HG03457 (cell line): ENCODE measurements around the gene AFF2.
"Not testable (repeated sequence)": the region's sequence is repeated elsewhere in the genome, so short reads cannot be mapped to it uniquely, and the experiment has no call there.

Experiments used
- ATAC-seq: cut with Tn5 transposase; IDR thresholded peaks from one replicate; pipeline ENCODE4 v1.9.1; 2021; ENCODE audit warnings: moderate number of reproducible peaks; ENCODE audit not compliant: unreplicated experiment

The AFF2 gene

DNA sequence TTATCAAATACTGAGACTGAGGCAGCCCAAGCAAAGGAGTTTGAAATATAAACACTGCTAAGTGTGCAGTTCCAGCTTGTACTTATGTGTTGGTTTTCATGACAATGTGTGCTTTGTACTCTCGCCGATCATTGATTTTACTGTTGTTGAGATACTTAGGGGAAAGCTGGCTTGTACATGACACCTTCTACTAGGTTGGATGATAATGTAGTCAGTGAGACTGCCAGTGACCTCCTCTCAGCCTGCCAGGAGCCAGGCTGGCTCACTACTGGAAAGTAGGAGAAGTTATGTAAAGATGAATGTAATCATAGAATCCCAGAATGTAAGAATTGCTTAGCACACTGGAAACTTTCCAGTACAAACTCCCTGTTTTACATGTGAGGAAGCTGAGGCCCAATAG, 132.0 kb downstream of the AFF2 start:
- ATAC-seq: no peak

DNA sequence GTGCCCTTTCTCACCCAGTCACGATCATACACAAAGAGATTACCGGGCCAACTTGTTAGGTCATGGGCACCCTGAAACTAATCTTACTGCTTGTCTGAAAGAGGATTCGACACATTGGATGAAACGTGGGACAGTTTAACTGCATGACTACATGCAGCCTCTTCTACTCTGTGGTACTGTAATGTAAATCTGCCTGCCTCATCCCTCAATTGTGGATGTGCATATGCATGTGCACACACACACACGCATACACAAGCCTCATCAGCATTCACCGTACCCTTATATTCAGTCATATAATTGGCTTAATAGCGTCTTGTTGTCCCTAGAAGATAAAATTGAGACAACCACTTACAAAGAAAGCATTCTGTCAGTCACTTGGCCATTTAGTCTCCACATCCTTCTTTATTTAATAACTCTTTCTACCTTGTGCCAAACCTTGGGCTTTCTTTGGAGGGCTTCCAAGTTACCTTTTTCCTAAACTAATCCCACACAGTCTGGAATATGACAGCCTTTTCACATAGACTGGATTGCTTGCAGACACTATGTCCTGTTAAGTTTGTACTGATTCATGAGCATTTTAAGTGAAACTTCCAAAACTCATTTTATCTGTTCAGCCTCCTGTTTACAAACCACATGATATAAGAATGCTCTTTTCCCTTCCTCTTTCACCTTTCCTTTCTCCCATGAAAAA, 132.9 kb downstream of the AFF2 start:
- no peak for ATAC-seq

DNA sequence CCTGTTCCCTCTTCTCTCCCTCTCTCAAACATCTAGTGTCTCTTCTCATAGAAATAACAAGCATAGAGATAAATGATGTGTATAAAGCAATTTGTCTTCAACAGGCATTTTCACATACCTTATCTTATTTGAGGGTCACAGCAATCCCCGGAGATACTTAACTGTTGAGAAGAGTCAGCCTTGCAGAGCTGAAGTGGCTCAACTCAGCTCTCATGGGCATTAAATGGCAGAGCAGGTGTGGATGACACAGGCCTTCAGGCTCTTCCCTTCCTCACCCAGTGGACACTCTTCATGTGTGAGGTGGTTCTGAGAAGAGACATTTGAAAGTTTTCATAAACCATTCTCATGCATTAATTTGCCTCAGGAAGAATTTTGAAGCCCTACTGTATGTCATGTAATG, 134.2 kb downstream of the AFF2 start:
- no peak for ATAC-seq

DNA sequence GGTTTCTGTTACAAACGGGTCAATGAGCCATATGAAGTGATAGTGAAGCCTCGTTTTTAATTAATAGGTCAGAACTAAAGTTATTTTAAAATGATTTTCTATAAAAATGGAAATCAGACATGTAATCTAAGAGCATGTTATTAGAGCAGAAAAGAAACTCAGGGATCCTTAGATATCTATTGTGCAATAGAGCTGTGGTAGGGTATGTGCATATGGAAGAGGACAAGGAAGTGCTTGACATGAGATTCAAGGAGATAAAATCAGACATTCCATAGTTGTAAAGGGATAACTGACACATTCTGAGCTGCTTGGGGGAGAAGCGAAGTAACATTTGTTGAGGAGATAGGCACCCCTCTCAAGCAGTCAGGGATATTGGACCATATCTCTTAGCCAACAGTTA, 143.0 kb downstream of the AFF2 start:
- no peak for ATAC-seq

DNA sequence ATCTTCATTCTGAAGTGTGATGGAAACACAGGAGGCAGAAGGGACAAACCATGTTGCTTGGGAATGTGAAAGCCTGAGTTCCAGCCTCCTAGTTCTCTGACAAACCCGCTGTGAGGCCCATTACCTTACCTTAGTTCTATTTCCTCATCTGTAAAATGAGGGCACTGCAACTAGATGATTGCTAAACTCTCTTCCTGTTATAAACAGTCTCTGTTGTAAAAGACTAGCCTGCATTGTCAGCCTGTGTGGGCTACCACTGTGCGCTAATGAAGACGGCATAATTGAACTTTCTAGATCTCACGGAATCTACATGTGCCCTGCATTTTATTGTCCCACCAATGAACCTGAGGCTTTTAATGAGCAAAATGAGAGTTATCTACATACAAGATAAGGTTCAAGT, 147.2 kb downstream of the AFF2 start:
- ATAC-seq: no peak

DNA sequence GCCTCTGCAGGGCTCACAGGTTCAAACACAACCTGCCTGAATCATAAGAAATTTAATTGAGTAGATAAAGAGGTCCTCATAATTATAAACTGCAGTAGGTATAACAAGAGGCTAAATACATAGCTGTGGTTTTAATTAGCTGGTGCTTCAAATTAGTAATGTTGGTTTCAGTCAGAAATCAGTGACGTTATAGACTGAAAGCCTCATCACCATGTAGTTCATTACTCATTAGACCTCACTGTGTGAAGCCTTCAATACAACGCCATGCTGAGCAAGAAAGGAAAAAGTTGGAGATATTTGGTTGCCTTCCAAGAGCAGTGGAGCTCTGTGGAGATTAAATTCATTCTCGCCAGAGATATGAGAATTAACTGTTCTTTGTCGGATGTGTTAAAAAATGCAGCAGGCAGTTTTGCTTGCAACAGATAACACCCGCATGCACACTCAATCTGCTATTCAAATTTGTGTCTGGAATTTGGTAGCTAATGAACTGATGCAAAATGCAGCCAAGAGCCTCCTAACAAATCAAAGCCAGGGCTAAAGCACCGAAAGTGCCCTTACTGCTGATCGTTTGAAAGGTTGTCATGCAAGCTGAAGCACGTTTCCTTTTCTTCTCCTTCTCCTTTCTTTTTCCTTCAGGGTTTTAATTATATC, 148.9 kb downstream of the AFF2 start:
- ATAC-seq: no peak

DNA sequence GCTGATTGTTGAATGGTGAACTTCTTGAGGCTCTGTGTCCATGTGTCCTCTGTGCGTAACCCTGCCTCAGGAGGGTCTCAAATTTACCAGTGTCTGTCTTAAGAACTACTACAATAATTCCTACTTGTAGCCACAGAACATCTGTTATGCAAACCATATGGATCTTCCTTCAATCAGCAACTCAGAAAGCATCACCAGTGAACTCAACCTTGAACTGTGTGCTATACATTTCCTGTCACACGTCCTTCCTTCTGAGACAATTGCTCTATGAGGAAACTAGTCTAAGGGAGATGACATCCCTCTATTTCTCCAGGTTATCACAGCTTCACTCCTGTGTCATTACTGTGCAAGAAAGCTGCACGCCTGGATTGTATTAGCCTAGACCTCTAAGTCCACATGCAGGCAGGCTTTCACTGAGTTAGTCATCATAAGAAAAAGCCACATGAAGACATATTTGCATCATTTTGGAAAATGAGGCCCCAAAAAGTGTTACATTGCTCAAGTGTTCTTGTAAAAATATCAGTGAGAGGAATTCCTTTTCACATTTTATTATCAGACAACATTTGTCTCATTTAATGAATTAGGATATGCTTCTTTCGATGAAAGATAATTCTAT, 157.8 kb downstream of the AFF2 start:
- no peak for ATAC-seq

DNA sequence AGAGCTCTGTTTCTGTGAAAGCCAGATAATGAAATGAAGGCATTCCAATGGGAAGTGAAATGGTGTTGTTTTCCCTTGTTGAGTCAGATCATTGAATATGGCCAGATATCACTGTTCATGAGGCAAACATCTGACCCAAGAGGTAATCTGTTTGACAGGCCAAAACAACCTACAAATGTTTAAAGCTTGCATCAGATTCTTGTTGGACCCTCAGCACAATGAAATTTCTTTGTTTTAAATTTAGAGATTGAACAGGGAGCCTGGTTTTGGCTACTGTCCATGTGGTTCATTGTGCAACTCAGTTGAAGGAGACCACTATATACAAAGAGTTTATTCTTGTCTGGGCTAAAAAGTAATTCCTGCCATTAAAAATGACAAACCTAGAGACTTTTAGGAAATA, 159.1 kb downstream of the AFF2 start:
- no peak for ATAC-seq

DNA sequence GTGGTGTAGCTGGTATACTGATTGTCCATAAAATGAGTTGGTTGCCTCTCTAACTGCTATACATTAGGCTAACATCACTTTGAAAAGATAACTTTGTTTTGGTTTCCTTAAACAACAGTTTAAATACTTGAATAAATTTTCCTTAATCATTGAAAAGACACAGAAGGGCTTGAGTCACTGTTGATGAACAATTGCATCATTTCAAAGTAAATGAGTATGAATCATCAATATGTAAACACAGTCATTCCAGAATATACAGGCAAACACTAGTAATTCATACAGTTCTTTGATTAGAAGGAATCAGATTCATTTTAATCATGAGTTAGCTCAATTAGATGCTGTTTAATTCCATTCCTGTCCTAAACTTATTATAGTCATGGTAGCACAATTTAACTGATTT, 160.6 kb downstream of the AFF2 start:
- no peak for ATAC-seq

DNA sequence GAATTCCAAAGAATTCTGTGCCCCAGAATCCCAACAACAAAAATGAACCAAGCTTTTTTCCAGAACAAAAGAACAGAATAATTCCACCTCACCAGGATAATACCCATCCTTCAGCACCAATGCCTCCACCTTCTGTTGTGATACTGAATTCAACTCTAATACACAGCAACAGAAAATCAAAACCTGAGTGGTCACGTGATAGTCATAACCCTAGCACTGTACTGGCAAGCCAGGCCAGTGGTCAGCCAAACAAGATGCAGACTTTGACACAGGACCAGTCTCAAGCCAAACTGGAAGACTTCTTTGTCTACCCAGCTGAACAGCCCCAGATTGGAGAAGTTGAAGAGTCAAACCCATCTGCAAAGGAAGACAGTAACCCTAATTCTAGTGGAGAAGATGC, 161.6 kb downstream of the AFF2 start:
- no peak for ATAC-seq

DNA sequence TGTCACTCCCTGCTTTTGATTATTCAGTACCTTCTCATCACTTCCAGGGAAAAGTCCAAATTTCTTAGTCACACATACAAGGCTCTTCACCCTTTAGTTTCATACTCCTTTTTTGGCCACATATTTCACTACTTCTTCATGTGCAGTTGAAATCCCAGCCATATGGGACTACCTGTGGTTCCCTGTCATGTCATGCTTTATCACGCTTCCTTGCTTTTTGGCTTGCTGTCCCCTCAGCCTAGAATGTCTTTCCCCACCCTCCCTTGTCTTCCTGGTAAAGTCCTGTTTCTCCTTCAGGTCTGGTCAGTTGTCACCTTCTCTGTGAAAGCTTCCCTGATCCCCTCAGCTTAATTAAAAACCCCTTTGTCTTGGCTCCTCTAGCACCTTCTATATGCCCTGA, 163.8 kb downstream of the AFF2 start:
- ATAC-seq: no peak

DNA sequence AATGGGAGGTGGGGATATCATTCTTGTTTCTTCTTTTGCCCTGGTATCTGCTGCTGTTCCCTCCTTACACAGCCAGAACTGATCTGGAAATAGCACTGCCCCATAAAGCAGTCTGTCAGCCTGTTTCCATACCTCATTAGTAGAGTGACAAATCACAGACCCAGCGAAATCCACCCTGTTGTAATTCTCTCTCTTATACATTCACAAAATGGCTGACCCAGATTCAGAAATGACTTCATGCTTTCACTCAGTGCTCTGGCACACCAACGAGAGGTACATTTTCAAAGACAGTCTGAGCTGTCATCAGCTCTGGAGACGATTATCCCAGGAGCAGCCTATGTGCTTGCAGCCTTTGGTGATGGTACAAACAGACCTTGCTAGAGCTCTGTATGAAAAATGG, 164.6 kb downstream of the AFF2 start:
- no peak for ATAC-seq

DNA sequence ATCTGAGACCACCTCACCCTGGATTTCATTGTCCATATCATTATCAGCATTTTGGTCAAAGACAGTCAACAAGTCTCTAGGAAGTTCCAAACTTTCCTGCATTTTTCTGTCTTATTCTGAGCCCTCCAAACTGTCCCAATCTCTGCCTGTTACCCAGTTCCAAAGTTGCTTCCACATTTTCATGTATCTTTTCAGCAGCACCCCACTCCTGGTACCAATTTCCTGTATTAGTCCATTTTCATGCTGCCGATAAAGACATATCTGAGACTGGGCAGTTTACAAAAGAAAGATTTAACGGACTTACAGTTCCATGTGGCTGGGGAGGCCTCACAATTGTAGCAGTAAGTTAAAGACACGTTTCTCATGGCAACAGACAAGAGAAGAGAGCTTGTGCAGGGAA, 168.8 kb downstream of the AFF2 start:
- ATAC-seq: not testable (repeated sequence)

DNA sequence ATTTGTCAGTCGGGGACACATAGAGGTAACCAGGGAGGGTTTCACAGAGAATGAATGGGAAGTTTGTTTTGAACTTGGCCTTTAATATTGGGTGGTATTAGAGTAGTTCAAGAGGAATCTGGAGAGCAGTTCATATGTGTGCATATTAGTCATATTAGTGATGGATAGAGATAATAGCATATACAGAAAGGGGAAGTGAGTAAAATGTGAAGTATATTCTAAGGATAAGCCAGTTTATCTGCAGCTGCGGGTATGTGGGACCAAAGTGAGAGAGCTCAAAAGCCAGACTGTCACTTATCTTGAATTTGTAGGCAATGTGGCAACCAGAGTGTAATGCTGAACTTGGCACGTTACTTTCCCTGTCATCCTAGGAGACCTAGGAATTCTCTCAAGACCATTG, 169.9 kb downstream of the AFF2 start:
- no peak for ATAC-seq

DNA sequence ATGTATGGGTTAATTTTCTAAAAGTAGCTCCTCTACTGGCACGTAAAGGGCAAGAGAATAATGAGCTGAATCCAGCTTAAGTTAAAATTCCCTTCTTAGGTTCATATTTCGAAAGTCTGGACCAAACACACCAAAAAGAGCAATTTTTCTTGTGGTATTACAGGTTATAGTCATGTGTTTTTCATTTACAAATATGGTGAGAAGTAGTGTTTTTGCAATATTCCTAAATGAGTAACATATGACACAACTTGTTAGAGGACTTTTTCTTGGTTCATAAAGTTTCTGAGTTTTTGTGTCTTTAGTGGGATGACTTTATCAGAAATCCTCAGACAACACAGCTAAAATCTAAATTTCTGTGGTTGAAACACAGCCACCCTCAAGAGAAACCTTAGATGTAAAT, 172.1 kb downstream of the AFF2 start:
- no peak for ATAC-seq

DNA sequence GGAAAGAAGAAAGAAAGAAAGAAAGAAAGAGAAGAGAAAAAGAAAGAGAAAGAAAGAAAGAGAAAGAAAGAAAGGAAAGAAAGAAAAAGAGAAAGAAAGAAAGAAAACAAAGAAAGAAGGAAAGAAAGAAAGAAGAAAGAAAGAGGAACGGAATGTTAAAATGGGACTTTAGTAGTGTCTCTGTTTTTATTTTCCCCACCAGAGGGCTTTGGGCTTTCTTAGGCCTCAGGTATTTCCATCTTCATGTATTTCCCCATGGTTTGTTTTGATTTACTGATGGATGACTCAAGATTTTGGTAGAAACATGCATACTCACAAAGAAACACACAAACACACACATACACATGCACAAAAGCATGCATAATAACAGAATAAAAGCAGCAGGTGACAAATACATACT, 181.2 kb downstream of the AFF2 start:
- ATAC-seq: no peak

DNA sequence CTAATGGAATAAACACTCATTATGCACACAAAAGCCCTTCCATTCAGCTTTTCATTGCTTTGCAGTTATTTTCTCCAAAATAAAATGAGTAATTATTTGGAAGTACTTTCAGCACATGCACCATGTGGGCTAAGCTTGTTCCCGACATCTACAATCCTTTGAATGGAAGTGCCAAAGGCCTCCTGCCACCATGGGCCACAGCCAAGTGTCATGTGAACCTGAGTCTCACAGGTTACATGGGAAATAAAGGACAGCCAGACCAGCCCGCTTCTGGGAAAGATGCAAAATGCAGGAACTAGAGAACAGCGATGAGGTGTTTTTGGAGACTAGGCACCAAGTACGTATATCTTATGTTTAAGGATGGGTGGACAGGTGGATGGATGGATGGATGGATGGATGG, 181.8 kb downstream of the AFF2 start:
- no peak for ATAC-seq

DNA sequence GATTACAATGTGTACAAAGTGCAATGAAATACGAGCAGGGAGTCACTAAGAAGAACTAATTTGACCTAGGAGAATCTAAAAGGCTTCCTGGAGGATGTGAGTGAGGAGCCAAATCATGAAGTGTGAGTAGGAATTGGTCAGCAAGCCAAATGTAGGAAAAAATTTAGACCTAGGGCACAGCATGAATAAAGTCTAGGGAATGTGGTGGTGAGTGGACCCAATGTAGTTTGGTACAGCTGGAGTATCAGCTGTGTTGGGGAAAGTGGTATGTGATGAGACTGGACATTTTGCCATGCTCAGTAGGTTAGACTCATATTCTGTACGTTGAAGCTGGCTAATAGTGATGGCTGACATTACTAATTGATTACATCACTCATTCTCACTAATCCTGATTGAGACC, 191.0 kb downstream of the AFF2 start:
- no peak for ATAC-seq

DNA sequence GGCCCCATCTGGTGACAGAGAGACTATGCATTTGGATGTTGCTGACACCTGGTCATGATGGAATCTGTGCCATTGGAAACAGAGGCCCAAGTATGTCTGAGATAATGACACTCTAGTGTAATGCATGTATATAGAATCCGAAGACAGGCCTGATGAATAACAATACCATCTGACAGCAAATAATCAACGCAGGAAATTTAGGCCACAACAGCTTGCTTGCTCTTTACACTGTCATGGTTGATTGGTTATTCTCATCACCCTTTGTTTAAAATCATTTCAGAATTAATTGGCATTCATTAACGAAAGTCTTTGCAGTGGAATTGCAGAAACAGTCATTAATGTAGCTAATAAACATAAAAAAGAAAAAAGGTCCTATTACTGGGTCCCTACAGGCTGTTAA, 194.8 kb downstream of the AFF2 start:
- ATAC-seq: no peak

DNA sequence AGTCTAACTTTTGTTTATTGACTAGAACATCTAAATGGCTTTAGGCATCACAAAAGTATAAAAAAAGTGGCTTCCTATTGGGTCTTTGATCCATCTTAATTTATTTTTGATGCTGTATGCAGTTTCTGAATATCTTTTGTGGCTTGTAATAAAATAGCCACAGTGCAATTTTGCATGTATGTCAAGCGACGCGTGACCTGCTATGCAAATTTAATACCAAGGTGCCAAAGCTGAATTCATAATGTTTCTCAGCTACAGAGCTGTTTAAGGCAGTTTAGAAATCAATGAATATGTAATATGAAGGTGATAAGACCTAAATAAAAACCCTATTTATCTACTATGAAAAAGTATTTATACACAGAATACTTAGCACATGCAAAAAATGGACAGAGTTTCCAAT, 197.8 kb downstream of the AFF2 start:
- no peak for ATAC-seq

DNA sequence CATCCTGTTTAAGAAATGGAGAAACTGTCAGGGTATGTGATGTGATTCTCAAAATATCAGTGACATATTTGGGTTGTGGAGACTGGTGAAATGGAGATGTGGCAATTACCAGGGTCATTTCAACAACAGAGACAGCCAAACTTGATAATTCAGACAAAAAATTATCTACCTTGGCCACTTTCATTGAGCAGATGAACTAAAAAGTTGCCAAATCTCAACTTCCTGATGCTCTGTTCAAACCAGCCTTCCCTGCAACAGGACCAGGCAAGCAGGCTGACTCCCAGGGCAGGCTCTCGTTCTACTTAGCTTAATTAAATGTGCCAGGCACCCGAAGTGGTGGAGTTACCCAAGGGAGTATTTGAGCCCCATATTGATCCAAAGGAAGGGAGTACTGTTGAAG, 199.6 kb downstream of the AFF2 start:
- ATAC-seq: no peak

DNA sequence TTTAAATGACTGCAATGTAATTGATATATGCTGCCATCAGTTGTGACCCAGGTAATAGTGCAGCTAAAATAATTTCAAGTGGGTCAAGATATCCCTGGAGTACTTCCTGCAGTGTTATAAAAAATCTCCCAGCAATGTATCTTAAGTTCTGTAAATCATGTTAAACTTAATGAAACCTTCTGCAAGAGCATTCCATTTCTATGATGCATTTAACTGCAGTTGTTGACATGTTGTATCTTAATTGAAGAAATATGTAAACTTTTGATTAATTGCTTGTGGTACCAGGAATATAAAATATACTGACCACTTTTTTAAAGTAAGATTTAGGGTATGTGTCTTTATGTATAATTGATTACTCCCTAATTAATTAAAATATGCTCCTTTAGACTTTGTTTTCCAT, 213.6 kb downstream of the AFF2 start:
- no peak for ATAC-seq

DNA sequence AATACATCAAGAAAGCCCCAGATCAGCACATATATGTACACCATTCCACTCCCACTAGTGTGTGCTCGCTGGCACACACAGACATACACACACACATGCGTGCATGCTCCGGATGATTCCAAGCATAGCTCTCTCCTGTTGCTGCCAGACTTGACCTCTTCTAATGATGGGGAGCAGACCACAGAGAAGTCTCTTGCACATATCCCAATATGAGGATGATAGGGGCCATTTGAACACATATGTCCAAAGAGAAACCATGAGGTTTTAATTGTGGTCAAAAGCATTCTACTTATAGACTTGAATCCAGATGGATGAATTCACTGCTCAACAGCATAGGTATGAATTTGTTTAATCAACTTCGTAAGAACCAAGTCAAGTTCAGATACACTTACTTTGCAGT, 214.9 kb downstream of the AFF2 start:
- ATAC-seq: no peak
